HUES6 (cell line): ENCODE results near the gene PRKG1.

ENCODE experiments used
- H3K27ac ChIP-seq: 2 replicates; pipeline ENCODE4 v1.7.0; 2013; ENCODE audit warnings: low read depth, mild to moderate bottlenecking, low read length, inconsistent platforms
- H3K27me3 ChIP-seq: 2 replicates; pipeline ENCODE4 v1.6.1; 2013; ENCODE audit warnings: low read length; ENCODE audit not compliant: control insufficient read depth, insufficient read depth
- H3K36me3 ChIP-seq: 2 replicates; pipeline ENCODE4 v1.6.1; 2013; ENCODE audit warnings: low read length; ENCODE audit not compliant: control insufficient read depth, insufficient read depth
- H3K4me1 ChIP-seq: 2 replicates; pipeline ENCODE4 v1.6.1; 2013; ENCODE audit warnings: low read length; ENCODE audit not compliant: control insufficient read depth, insufficient read depth
- H3K4me3 ChIP-seq: 2 replicates; pipeline ENCODE4 v1.5.1; 2013; ENCODE audit warnings: low read depth, low read length
- H3K9ac ChIP-seq: one replicate; pipeline ENCODE4 v1.6.1; 2013; ENCODE audit warnings: mild to moderate bottlenecking, low read length
- H3K9me3 ChIP-seq: 2 replicates; pipeline ENCODE4 v1.6.1; 2013; ENCODE audit warnings: low read depth, low read length; ENCODE audit not compliant: control insufficient read depth, insufficient read depth

Gene PRKG1

GRCh38 chr10:51999096-51999495 lies 924.8 kb downstream of the PRKG1 start:
- Histone ChIP-seq H3K4me1 (no peaks in the 10 kb centered on the region), H3K36me3 (no peaks in the 10 kb centered on the region), H3K27me3 (no peaks in the 10 kb centered on the region), H3K4me3 (no peak overlapping the region), H3K9me3 (no peaks in the 10 kb centered on the region), H3K9ac (no peak overlapping the region), H3K27ac (no peak overlapping the region)

- no peak overlapping the region for H3K9ac ChIP-seq
- no peaks in the 10 kb centered on the region for H3K4me1 ChIP-seq
- no peaks in the 10 kb centered on the region for H3K36me3 ChIP-seq
- no peak overlapping the region for H3K27ac ChIP-seq
- no peak overlapping the region for H3K4me3 ChIP-seq
- no peaks in the 10 kb centered on the region for H3K27me3 ChIP-seq
- peaks cover 23% of the 10 kb centered on the region for H3K9me3 ChIP-seq
Measured at GRCh38 chr10:52004342-52004949, 930.2 kb downstream of the PRKG1 start.

DNA sequence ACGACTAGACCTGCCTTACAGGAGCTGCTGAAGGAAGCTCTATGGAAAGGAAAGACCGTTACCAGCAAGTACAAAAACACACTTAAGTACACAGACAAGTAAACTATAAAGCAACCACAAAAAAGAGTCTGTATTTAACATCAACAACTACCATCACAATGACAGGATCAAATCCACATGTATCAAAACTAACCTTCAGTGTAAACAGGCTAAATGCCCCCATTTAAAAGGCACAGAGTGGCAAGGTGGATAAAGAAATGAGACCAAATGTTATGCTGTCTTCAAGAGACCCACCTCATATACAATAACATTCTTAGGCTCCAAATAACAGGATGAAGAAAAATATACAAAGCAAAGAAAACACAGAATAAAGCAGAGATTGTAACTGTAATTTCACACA lies 932.8 kb downstream of the PRKG1 start:
- Histone ChIP-seq H3K27me3 (no peaks in the 10 kb centered on the region), H3K9ac (no peak overlapping the region), H3K4me1 (no peaks in the 10 kb centered on the region), H3K27ac (no peak overlapping the region), H3K4me3 (no peak overlapping the region), H3K9me3 (peaks cover 38% of the 10 kb centered on the region), H3K36me3 (no peaks in the 10 kb centered on the region)

GRCh38 chr10:52011118-52011517 lies 936.8 kb downstream of the PRKG1 start:
- no peak overlapping the region for H3K27ac ChIP-seq
- H3K9ac ChIP-seq = no peak overlapping the region
- no peaks in the 10 kb centered on the region for H3K36me3 ChIP-seq
- no peaks in the 10 kb centered on the region for H3K27me3 ChIP-seq
- peaks cover 61% of the 10 kb centered on the region for H3K9me3 ChIP-seq
- H3K4me1 ChIP-seq = no peaks in the 10 kb centered on the region
- no peak overlapping the region for H3K4me3 ChIP-seq

DNA sequence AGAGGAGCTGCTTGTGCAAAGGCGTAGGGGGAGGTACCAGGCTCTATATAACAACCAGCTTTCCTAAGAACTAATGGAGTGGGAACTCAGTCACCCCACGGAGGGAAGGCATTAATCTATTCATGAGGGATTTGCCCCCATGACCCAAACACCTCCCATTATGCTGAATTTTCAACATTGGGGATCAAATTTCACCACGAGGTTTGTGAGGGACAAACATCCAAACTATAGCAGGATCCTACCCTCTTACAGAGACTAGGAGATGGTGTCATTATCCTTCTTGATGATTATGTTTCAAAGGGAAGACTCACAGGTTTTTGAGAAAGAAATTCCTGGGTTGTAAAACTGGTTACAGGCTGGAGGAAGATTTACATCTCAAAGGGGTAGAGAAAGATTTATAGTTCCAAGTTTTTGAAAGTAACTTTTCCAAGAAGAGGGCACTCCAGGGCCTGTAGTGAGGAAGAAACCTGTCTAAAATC lies 944.8 kb downstream of the PRKG1 start:
- H3K9me3 ChIP-seq = peaks cover 28% of the 10 kb centered on the region
- no peaks in the 10 kb centered on the region for H3K27me3 ChIP-seq
- peaks cover 31% of the 10 kb centered on the region for H3K4me1 ChIP-seq
- H3K9ac ChIP-seq = no peak overlapping the region
- no peak overlapping the region for H3K4me3 ChIP-seq
- no peaks in the 10 kb centered on the region for H3K36me3 ChIP-seq
- no peak overlapping the region; the same call in 1 of the 2 replicates for H3K27ac ChIP-seq

DNA sequence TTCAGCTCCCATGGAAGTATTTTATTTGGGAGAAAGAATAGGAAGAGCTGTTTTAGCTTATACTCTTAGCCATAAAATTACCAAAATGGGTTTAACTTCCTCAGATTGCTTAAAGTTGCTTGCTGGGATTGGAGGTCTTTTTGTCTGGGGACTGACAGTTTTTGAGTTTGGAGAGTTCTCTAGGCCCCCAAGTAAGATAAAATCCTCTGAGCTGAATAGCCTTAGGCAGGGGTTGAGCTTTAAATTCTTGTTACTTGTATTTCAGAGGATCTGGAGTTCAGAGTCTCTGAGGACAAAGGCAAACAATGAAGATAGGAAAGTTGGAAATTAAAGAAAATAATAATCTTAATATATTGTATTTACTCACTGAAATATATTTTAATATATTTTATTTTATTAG lies 945.4 kb downstream of the PRKG1 start:
- Histone ChIP-seq H3K4me1 (peaks cover 31% of the 10 kb centered on the region), H3K9ac (no peak overlapping the region), H3K27me3 (no peaks in the 10 kb centered on the region), H3K4me3 (no peak overlapping the region), H3K27ac (no peak overlapping the region; the same call in 1 of the 2 replicates), H3K36me3 (no peaks in the 10 kb centered on the region), H3K9me3 (peaks cover 24% of the 10 kb centered on the region)

DNA sequence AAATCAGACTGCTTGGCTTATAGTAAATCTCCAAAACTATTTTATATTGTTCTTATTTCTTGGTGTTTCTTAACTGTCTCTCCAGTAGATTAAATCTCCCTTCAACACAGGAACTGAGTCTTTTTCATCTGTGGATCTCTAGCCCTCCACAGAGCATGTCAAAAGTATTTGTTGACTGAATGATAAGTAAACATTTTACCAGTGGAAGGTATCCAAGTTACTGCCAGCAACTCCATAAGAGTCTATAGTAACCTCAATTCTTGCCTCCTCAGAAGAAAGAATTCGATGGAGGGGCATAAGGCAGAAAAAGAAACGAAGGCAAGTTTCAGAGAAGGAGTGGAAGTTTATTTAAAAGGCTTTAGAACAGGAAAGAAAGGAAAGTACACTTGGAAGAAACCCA lies 945.9 kb downstream of the PRKG1 start:
- H3K27me3 ChIP-seq = no peaks in the 10 kb centered on the region
- H3K36me3 ChIP-seq = no peaks in the 10 kb centered on the region
- no peak overlapping the region for H3K4me3 ChIP-seq
- H3K9me3 ChIP-seq = peaks cover 18% of the 10 kb centered on the region
- no peak overlapping the region for H3K27ac ChIP-seq
- H3K9ac ChIP-seq = no peak overlapping the region
- peaks cover 31% of the 10 kb centered on the region for H3K4me1 ChIP-seq

DNA sequence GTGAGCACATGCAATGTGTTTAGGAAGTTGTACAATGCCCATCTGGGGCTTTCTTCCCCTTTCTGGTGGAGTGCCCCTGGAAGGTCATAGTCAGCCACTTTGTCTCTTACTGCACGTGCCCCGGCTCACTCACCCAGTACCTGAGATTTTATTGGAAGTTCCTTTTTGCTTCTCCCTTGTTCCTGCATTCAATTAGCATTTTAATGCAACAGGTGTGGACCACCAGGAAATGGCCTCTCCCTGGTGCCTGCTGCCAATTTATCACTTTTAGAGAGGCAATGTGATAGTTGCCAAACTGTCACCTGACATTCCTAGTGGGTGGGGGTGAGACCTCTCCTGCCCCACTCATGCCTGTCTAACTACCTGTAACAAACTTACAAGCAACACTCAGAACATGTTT lies 946.4 kb downstream of the PRKG1 start:
- Histone ChIP-seq H3K27ac (no peak overlapping the region), H3K27me3 (no peaks in the 10 kb centered on the region), H3K9me3 (peaks cover 14% of the 10 kb centered on the region; the same call in 1 of the 2 replicates), H3K4me3 (no peak overlapping the region), H3K9ac (no peak overlapping the region), H3K36me3 (no peaks in the 10 kb centered on the region), H3K4me1 (peaks cover 31% of the 10 kb centered on the region)

DNA sequence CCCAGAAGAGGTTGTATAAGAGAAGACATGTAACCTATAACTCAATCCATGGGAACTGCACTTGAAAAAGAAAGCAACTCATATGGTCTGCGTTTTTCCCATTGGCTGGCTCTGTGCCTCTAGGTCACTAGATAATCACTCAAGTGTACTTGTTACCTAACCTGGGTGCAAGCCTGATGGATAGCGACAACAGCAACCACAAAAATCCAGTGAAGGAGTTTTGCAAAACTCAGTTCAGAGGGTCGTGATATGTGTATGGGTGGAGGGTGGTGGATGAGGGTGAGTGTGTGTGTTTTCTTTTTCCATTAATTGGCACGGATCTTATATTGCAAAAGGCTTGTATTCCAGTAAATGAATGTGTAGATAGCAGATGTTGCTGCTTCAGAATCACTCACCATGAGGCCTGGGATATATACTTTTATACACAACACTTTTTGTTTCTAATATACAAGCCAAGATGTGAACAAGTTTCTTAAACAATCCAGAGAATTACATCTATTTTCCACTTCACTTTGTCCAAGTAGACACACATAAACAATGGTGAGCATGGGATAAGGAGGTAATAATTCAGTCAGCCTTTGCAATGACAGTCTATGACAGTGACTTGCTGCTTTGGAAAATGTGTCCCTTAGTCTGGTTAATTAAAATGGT lies 952.9 kb downstream of the PRKG1 start:
- Histone ChIP-seq H3K36me3 (peaks cover 15% of the 10 kb centered on the region), H3K4me1 (peaks cover 8% of the 10 kb centered on the region; the same call in 1 of the 2 replicates), H3K9ac (no peak overlapping the region), H3K27me3 (no peaks in the 10 kb centered on the region), H3K9me3 (peaks cover 10% of the 10 kb centered on the region; the same call in 1 of the 2 replicates), H3K27ac (no peak overlapping the region), H3K4me3 (no peak overlapping the region)

- Histone ChIP-seq H3K36me3 (peaks cover 27% of the 10 kb centered on the region), H3K9ac (no peak overlapping the region), H3K27ac (no peak overlapping the region), H3K4me3 (no peak overlapping the region), H3K27me3 (no peaks in the 10 kb centered on the region), H3K9me3 (peaks cover 4% of the 10 kb centered on the region; the same call in 1 of the 2 replicates), H3K4me1 (peaks cover 20% of the 10 kb centered on the region)
Measured at GRCh38 chr10:52028523-52028858, 954.2 kb downstream of the PRKG1 start.

DNA sequence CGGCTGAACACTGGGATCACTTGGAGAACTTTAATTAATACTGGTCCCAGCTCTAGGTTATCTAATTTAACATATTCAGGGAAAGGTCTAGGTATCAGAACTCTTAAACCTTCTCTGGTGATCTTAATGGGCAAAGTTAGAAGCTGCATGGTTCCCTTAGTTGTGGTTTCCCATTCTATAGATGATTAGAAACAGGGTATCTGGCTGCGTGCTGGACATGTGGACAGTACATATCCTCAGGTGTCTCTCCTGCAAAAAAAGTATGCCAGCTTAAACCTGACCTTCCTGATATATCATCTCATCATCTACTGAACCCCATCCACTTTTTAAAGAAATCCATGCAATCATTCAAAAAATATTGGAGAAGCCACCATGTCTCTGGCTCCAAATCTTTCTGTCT lies 955.3 kb downstream of the PRKG1 start:
- Histone ChIP-seq H3K27ac (no peak overlapping the region), H3K9me3 (peaks cover 4% of the 10 kb centered on the region; the same call in 1 of the 2 replicates), H3K27me3 (no peaks in the 10 kb centered on the region), H3K36me3 (peaks cover 29% of the 10 kb centered on the region), H3K4me1 (peaks cover 22% of the 10 kb centered on the region), H3K4me3 (no peak overlapping the region), H3K9ac (no peak overlapping the region)
